Psoas muscle (tissue), 8 donors: ENCODE data around the gene CDK5R1. TPM values are rescaled to one million over a fixed set of nuclear protein-coding genes. Genes with fewer than 3 reads are reported as not detected.
A peak's percentile ranks its signal among the peaks of the same experiment; 100 is the strongest.

Source experiments
- ATAC-seq, 4 donors: fragments of 200-7000 bp; cut with Tn5 transposase; one replicate each; pipeline ENCODE4 v1.9.1; 2020; ENCODE audit warnings: moderate library complexity in 3 of 4, mild to moderate bottlenecking in 2 of 4
- DNase-seq, 2 donors: peaks; one replicate each; pipeline ENCODE4 v3.0.0-alpha.2; 2020
- H3K27ac ChIP-seq: fragments of 200-600 bp; one replicate; pipeline ENCODE4 v1.8.0; 2022
- H3K27me3 ChIP-seq, 3 donors: fragments of 200-600 bp in 1 of 3; one replicate each; pipeline versions ENCODE4 v1.6.1 to v1.8.0; 2013 to 2022; ENCODE audit warnings: low read length in 2 of 3, mild to moderate bottlenecking in 2 of 3, moderate library complexity in 1 of 3; ENCODE audit not compliant: insufficient read depth in 3 of 3
- H3K36me3 ChIP-seq, 2 donors: fragments of 200-600 bp in 1 of 2; one replicate each; pipeline versions ENCODE4 v1.6.1 to v1.8.0; 2013 to 2022; ENCODE audit warnings: low read depth in 1 of 2, mild to moderate bottlenecking in 1 of 2, moderate library complexity in 1 of 2; ENCODE audit not compliant: insufficient read depth in 1 of 2
- H3K4me1 ChIP-seq: fragments of 200-600 bp; one replicate; pipeline ENCODE4 v1.8.0; 2022
- H3K4me3 ChIP-seq: fragments of 200-600 bp; one replicate; pipeline ENCODE4 v1.8.0; 2022; ENCODE audit warnings: mild to moderate bottlenecking
- H3K9me3 ChIP-seq: fragments of 200-600 bp; one replicate; pipeline ENCODE4 v1.8.0; 2022
- CTCF ChIP-seq: fragments of 200-600 bp; IDR thresholded peaks from one replicate; pipeline ENCODE4 v1.8.0; 2022; ENCODE audit warnings: antibody characterized with exemption
- WGBS, 3 donors: extraction: QIAGEN DNeasy Blood & Tissue Kit; methylation state at CpG; one replicate each; pipeline versions ENCODE4 v1.1.6 to v1.1.7; 2013; 5-methylcytosine and 5-hydroxymethylcytosine counted together
- intact Hi-C, 2 donors: fragments of 100-400 bp; cut with DNase I; formaldehyde crosslinking; loops; one replicate each; pipeline versions ENCODE4 v1.11.0 to v1.14.2; 2022
- long read RNA-seq, 2 donors: library from polyadenylated mRNA; unstranded; transcript quantifications; one replicate each; pipeline ENCODE4 v2.0.0, GENCODE V29; 2021
- polyA plus RNA-seq, 3 donors: library from polyadenylated mRNA; stranded (reverse); fragments of 200-250 nt; gene quantifications; one replicate each; pipeline ENCODE4 v1.2.3, GENCODE V29; 2013
- total RNA-seq, 4 donors: library from RNA; stranded (reverse); fragmentation: NEBNext Ultra II Directional in 2 of 4; extraction: Animal tissue kit (Norgen Biotek cat#: 25700) in 2 of 4; gene quantifications; one replicate each; pipeline versions ENCODE4 v1.2.1 to v1.2.4, GENCODE V29; 2021 to 2023
- donor health status: healthy with polysubstance abuse.
- donor health status: DM: no; HTN: no; CAD: no; lungs with moderate emphysema.
- donor health status: Bipolar disorder and iron deficiency.
- donor health status: healthy.
- donor health status: DM: yes; HTN: yes; CAD: no.
- donor health status: DM: no; HTN: no; CAD: no.
- donor health status: DM: no; HTN: no; CAD: no.
- donor health status: DM: yes; HTN: yes; CAD: no.

The CDK5R1 gene
- total RNA-seq (1 to 10 TPM; 1.2 to 5.2 (median 2.5) TPM), polyA plus RNA-seq (1 to 10 TPM in 2 of 3 donors, under 1 TPM in 1; 0.44 to 2.1 (median 1.1) TPM)
- long read RNA-seq, donor 1, partial matches to known transcripts = 0 of 1 reads
- long read RNA-seq, donor 1, other reads (novel, unspliced or antisense) = 0 of 1 reads
- long read RNA-seq, donor 2, full-length matches to known transcripts = 1 of 5 reads
- long read RNA-seq, donor 2, partial matches to known transcripts = 0 of 5 reads
- long read RNA-seq, donor 2, other reads (novel, unspliced or antisense) = 4 of 5 reads

- TF ChIP-seq CTCF = no peak
- H3K4me1 ChIP-seq = peaks cover 22% of the 10 kb centered on the region
- peak within 1 kb of the TSS; percentile 66 for H3K4me3 ChIP-seq
- intact Hi-C loops = loop anchor here in 1 of 2 donors (10.0 kb wide), 1 partner anchor 268 kb away; no protein-coding TSS in a partner anchor
- H3K9me3 ChIP-seq = no peaks in the 10 kb centered on the region
- peak within 1 kb of the TSS; percentile 88 for H3K27ac ChIP-seq
- H3K27me3 ChIP-seq = no peaks in the 10 kb centered on the region
- 0 to 1% (median 0%) methylated on average over 15 to 135 of the region's 135 CpGs for WGBS, 3 donors
- DNase-seq (peak; percentile 73 to 86), ATAC-seq (peak; percentile 32 to 53 (median 46))
- H3K36me3 ChIP-seq = peaks cover 0 to 32% of the 10 kb centered on the region in 2 donors
Measured at GRCh38 chr17:32486701-32487472, at the start of gene CDK5R1. Gene CDK5R1 (plus strand): TSS chr17:32486993. CDS start chr17:32487621, 628 bp downstream.

- no peak for DNase-seq
- intact Hi-C loops = no loop called here
- ATAC-seq = no peak
- Histone ChIP-seq H3K9me3 (no peaks in the 10 kb centered on the region), H3K4me3 (no peak overlapping the region), H3K27ac (no peak overlapping the region), H3K27me3 (no peaks in the 10 kb centered on the region), H3K36me3 (no peaks in the 10 kb centered on the region), H3K4me1 (no peaks in the 10 kb centered on the region)
- WGBS, 3 donors = 77 to 84% (median 79%) methylated on average over 5 of the region's 5 CpGs
- no peak for TF ChIP-seq CTCF
Measured at GRCh38 chr17:32440722-32441121, 46.1 kb upstream of the CDK5R1 start.

- peaks cover 9% of the 10 kb centered on the region for H3K4me1 ChIP-seq
- no peak overlapping the region for H3K4me3 ChIP-seq
- H3K36me3 ChIP-seq = peaks cover 0 to 3% of the 10 kb centered on the region in 2 donors
- H3K27ac ChIP-seq = no peak overlapping the region
- 38 to 58% (median 39%) methylated on average over 2 of the region's 2 CpGs for WGBS, 3 donors
- ATAC-seq (no peak), DNase-seq (no peak)
- no peaks in the 10 kb centered on the region for H3K27me3 ChIP-seq
- intact Hi-C loops = no loop called here
- no peak for TF ChIP-seq CTCF
- no peaks in the 10 kb centered on the region for H3K9me3 ChIP-seq
Measured at GRCh38 chr17:32441886-32442285, 44.9 kb upstream of the CDK5R1 start.

- intact Hi-C loops = no loop called here
- peaks cover 5 to 23% of the 10 kb centered on the region in 2 donors for H3K36me3 ChIP-seq
- TF ChIP-seq CTCF = no peak
- H3K9me3 ChIP-seq = no peaks in the 10 kb centered on the region
- peaks cover 16% of the 10 kb centered on the region for H3K4me1 ChIP-seq
- H3K4me3 ChIP-seq = peak overlapping the region; percentile 98
- 9 to 10% (median 10%) methylated on average over 29 of the region's 29 CpGs for WGBS, 3 donors
- no peak overlapping the region for H3K27ac ChIP-seq
- ATAC-seq (peak in 3 of 4 donors; percentile 0 to 2 (median 1)), DNase-seq (no peak)
- H3K27me3 ChIP-seq = no peaks in the 10 kb centered on the region
Measured at GRCh38 chr17:32443827-32444300, 42.9 kb upstream of the CDK5R1 start.
